Measurements from ENCODE around the gene KIAA0513. TPM values are rescaled to one million over a fixed set of nuclear protein-coding genes. Genes with fewer than 3 reads are reported as not detected.

KIAA0513 gene
- total RNA-seq, 1 experiment from 2014 or later = 8.7 TPM

- in situ Hi-C loops (cut with HindIII; ENCODE audit: low pct_unique_long_range_greater_than_20kb, low sequenced_read_pairs) (no loop called here), intact Hi-C loops (cut with micrococcal nuclease; ENCODE audit: unreplicated experiment) (no loop called here)
- BruUV-seq (replicated peaks) = no TSS peak
- CTCF ChIA-PET = no interaction called here
- no peaks in the 10 kb centered on the region for H3K4me1 ChIP-seq (ENCODE audit: control insufficient read depth, insufficient read depth, low read length)
- H3K27ac ChIP-seq (ENCODE audit: low read length) = no peak overlapping the region
- H3K9me3 ChIP-seq (ENCODE audit: control insufficient read depth, insufficient read depth, low read depth, low read length) = no peaks in the 10 kb centered on the region
- ATAC-seq (no peak), DNase-seq (ENCODE audit: low read depth, low spot score) (no peak)
- no peak overlapping the region for H3K4me3 ChIP-seq (ENCODE audit: low read depth in 2 of 2, low read length in 2 of 2)
- no peaks in the 10 kb centered on the region for H3K27me3 ChIP-seq (ENCODE audit: control insufficient read depth, insufficient read depth, low read length)
- POLR2A ChIA-PET = no interaction called here
- TF ChIP-seq, protein P1, sequence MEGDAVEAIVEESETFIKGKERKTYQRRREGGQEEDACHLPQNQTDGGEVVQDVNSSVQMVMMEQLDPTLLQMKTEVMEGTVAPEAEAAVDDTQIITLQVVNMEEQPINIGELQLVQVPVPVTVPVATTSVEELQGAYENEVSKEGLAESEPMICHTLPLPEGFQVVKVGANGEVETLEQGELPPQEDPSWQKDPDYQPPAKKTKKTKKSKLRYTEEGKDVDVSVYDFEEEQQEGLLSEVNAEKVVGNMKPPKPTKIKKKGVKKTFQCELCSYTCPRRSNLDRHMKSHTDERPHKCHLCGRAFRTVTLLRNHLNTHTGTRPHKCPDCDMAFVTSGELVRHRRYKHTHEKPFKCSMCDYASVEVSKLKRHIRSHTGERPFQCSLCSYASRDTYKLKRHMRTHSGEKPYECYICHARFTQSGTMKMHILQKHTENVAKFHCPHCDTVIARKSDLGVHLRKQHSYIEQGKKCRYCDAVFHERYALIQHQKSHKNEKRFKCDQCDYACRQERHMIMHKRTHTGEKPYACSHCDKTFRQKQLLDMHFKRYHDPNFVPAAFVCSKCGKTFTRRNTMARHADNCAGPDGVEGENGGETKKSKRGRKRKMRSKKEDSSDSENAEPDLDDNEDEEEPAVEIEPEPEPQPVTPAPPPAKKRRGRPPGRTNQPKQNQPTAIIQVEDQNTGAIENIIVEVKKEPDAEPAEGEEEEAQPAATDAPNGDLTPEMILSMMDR (IDR thresholded peaks at IDR 0.05) = no peak
- TF ChIP-seq TCF7L2 (IDR thresholded peaks at IDR 0.05; ENCODE audit: low read depth, low read length) (no peak), SIN3A (IDR thresholded peaks at IDR 0.05; ENCODE audit: borderline replicate concordance, insufficient read depth, low read depth, low read length) (no peak), POLR2AphosphoS5 (IDR thresholded peaks at IDR 0.05; ENCODE audit: low read depth, low read length) (no peak)
- TF ChIP-seq, protein P2, sequence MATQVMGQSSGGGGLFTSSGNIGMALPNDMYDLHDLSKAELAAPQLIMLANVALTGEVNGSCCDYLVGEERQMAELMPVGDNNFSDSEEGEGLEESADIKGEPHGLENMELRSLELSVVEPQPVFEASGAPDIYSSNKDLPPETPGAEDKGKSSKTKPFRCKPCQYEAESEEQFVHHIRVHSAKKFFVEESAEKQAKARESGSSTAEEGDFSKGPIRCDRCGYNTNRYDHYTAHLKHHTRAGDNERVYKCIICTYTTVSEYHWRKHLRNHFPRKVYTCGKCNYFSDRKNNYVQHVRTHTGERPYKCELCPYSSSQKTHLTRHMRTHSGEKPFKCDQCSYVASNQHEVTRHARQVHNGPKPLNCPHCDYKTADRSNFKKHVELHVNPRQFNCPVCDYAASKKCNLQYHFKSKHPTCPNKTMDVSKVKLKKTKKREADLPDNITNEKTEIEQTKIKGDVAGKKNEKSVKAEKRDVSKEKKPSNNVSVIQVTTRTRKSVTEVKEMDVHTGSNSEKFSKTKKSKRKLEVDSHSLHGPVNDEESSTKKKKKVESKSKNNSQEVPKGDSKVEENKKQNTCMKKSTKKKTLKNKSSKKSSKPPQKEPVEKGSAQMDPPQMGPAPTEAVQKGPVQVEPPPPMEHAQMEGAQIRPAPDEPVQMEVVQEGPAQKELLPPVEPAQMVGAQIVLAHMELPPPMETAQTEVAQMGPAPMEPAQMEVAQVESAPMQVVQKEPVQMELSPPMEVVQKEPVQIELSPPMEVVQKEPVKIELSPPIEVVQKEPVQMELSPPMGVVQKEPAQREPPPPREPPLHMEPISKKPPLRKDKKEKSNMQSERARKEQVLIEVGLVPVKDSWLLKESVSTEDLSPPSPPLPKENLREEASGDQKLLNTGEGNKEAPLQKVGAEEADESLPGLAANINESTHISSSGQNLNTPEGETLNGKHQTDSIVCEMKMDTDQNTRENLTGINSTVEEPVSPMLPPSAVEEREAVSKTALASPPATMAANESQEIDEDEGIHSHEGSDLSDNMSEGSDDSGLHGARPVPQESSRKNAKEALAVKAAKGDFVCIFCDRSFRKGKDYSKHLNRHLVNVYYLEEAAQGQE (IDR thresholded peaks at IDR 0.05; ENCODE audit: insufficient read depth in 1 of 2, low read depth in 2 of 2, low read length in 1 of 2) = no peak
- no peaks in the 10 kb centered on the region for H3K36me3 ChIP-seq (ENCODE audit: control insufficient read depth, insufficient read depth, low read length)
Measured at GRCh38 chr16:85087899-85088569, 60.4 kb downstream of the KIAA0513 start.

DNA sequence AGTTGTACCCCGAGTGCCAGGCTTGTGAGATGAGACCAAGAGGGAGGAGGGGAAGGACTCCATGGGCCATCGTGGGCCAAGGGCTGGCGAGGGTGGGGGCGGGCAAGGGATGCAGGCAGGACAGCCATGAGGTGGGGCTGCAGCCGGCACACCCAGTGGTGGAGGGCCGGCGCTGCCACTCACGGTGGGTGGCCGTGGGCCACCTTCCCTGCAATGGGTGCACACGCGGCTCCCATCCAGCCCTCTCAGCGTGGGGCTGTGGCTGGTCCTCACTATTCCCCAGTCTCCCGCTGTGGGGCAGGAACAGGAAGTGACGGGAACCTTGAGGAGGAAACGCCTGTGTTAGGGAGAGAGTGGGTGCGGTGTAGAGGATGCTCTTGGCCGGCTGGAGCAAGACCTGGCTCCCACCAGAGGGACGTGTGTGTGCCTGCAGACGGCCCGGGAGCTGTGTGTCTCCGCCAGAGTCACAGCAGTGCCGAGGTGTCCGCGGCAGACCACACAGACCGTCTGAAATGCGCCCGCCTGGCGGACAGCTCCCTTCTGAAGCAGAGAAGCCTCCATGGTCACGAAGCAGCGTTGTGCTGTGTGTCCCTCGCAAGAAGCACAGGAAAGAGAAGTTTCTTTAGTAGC is 61.1 kb downstream of the KIAA0513 start:
- BruUV-seq (replicated peaks) = no TSS peak
- in situ Hi-C loops (cut with HindIII; ENCODE audit: low pct_unique_long_range_greater_than_20kb, low sequenced_read_pairs) = no loop called here

More for the DNA sequence above, 61.1 kb downstream of the KIAA0513 start:
- no peak overlapping the region for H3K27ac ChIP-seq (ENCODE audit: low read length)
- ATAC-seq = no peak
- no peak overlapping the region for H3K4me3 ChIP-seq (ENCODE audit: low read depth in 2 of 2, low read length in 2 of 2)
- TF ChIP-seq SIN3A (IDR thresholded peaks at IDR 0.05; ENCODE audit: borderline replicate concordance, insufficient read depth, low read depth, low read length) (no peak), POLR2AphosphoS5 (IDR thresholded peaks at IDR 0.05; ENCODE audit: low read depth, low read length) (no peak), TCF7L2 (IDR thresholded peaks at IDR 0.05; ENCODE audit: low read depth, low read length) (no peak)
- TF ChIP-seq, protein P1 (IDR thresholded peaks at IDR 0.05) = no peak
- TF ChIP-seq, protein P2 (IDR thresholded peaks at IDR 0.05; ENCODE audit: insufficient read depth in 1 of 2, low read depth in 2 of 2, low read length in 1 of 2) = no peak
- ChIA-PET CTCF (no interaction called here), POLR2A (no interaction called here)
- H3K4me1 ChIP-seq (ENCODE audit: control insufficient read depth, insufficient read depth, low read length) = no peaks in the 10 kb centered on the region
- H3K27me3 ChIP-seq (ENCODE audit: control insufficient read depth, insufficient read depth, low read length) = no peaks in the 10 kb centered on the region
- intact Hi-C loops (cut with micrococcal nuclease; ENCODE audit: unreplicated experiment) = no loop called here
- H3K9me3 ChIP-seq (ENCODE audit: control insufficient read depth, insufficient read depth, low read depth, low read length) = no peaks in the 10 kb centered on the region
- H3K36me3 ChIP-seq (ENCODE audit: control insufficient read depth, insufficient read depth, low read length) = no peaks in the 10 kb centered on the region
- DNase-seq (ENCODE audit: low read depth, low spot score) = no peak
